ENCODE data around the gene PRND. TPM values are rescaled to one million over a fixed set of nuclear protein-coding genes. Genes with fewer than 3 reads are reported as not detected.

PRND gene
- total RNA-seq, 1 donor from 2014 or later, result not detected

DNA sequence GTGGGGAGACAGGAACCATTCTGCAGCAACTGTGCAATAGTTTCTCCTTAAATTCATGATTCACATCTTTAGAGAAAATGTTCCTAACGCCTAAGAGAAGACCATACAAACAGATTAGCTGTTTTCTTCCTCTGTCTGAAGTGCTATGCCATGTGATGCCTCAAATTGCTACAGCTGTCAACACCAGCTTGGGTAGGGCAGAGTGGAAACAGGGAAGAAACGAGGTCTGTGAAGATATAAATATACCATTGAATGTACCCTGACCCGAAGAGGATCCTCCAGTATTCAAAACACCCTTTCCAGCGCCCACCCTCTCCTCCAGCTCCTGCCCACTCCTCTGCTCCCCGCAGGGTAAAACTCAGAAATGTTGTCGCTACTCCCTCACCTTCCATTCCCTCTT is 40.3 kb upstream of the PRND start:
- DNase-seq, result no peak
- Mint-ChIP-seq H3K27ac (ENCODE audit: unreplicated experiment) (no peak overlapping the region), H3K4me1 (ENCODE audit: low read depth, unreplicated experiment) (no peaks in the 10 kb centered on the region), H3K4me3 (ENCODE audit: unreplicated experiment) (no peak overlapping the region), H3K36me3 (ENCODE audit: unreplicated experiment) (no peaks in the 10 kb centered on the region), H3K27me3 (ENCODE audit: unreplicated experiment) (peaks cover 7% of the 10 kb centered on the region), H3K9me3 (ENCODE audit: unreplicated experiment) (peaks cover 5% of the 10 kb centered on the region)
- no peak for TF ChIP-seq CTCF (IDR thresholded peaks at IDR 0.05; ENCODE audit: partially characterized antibody, unreplicated experiment)

DNA sequence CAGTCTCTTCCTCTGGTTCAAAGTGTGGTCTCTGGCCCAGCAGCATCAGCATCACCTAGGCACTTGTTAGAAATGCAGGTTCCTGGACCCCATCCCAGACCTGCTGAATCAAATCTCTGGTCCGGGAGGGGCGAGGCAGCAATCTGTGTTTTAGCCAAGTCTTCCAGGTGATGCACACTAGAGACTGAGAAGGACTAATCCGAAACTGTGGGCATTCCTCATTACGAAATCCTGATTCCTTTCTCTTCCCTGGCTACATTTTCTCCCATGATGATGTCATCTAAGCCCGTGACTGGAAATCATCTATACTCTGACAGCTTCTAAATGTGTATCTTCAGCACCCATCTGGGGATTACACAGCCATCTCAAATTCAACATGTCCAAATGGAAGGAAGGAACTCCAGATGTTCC is 39.7 kb upstream of the PRND start:
- no peaks in the 10 kb centered on the region for H3K4me1 Mint-ChIP-seq (ENCODE audit: low read depth, unreplicated experiment)
- H3K27ac Mint-ChIP-seq (ENCODE audit: unreplicated experiment), result no peak overlapping the region
- no peak for DNase-seq
- H3K9me3 Mint-ChIP-seq (ENCODE audit: unreplicated experiment), result peaks cover 5% of the 10 kb centered on the region
- no peaks in the 10 kb centered on the region for H3K36me3 Mint-ChIP-seq (ENCODE audit: unreplicated experiment)
- H3K27me3 Mint-ChIP-seq (ENCODE audit: unreplicated experiment), result peaks cover 7% of the 10 kb centered on the region
- no peak for TF ChIP-seq CTCF (IDR thresholded peaks at IDR 0.05; ENCODE audit: partially characterized antibody, unreplicated experiment)
- H3K4me3 Mint-ChIP-seq (ENCODE audit: unreplicated experiment), result no peak overlapping the region

DNA sequence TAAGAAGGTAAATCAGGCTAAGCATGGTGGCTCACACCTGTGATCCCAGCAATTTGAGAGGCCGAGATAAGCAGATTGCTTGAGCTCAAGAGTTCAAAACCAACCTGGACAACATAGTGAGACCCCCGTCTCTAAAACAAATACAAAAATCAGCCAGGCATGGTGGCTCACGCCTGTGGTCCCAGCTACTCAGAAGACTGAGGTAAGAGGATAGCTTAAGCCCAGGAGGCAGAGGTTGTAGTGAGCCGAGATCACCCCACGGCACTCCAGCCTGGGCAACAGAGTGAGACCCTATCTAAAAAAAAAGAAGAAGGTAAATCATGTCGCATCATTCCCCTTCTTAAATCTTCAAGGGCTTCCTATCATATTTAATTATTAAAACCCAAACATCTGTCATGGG is 39.0 kb upstream of the PRND start:
- peaks cover 10% of the 10 kb centered on the region for H3K27me3 Mint-ChIP-seq (ENCODE audit: unreplicated experiment)
- peaks cover 9% of the 10 kb centered on the region for H3K9me3 Mint-ChIP-seq (ENCODE audit: unreplicated experiment)
- H3K36me3 Mint-ChIP-seq (ENCODE audit: unreplicated experiment), result no peaks in the 10 kb centered on the region
- no peak overlapping the region for H3K4me3 Mint-ChIP-seq (ENCODE audit: unreplicated experiment)
- TF ChIP-seq CTCF (IDR thresholded peaks at IDR 0.05; ENCODE audit: partially characterized antibody, unreplicated experiment), result no peak
- H3K4me1 Mint-ChIP-seq (ENCODE audit: low read depth, unreplicated experiment), result no peaks in the 10 kb centered on the region
- no peak for DNase-seq
- no peak overlapping the region for H3K27ac Mint-ChIP-seq (ENCODE audit: unreplicated experiment)

DNA sequence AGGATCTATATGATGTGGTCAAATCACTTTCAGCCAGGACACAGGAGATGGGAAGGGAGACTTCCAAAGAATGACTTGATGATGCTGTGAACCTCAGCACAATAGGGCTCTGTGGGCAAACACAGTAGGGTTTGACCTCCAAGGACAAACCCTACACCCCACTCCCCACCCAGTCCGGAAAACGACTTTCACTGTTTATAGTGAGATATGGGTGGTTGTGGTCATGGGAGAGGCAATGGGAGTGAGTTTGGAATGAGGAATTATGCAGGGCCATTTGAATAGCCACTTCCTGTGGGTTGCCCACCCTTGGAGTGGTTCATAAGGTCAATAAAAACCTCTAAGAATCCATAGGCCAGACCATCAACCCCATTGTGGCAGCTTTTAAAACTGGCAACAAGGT is 38.4 kb upstream of the PRND start:
- no peak for TF ChIP-seq CTCF (IDR thresholded peaks at IDR 0.05; ENCODE audit: partially characterized antibody, unreplicated experiment)
- Mint-ChIP-seq H3K4me1 (ENCODE audit: low read depth, unreplicated experiment) (no peaks in the 10 kb centered on the region), H3K27ac (ENCODE audit: unreplicated experiment) (no peak overlapping the region), H3K9me3 (ENCODE audit: unreplicated experiment) (peaks cover 9% of the 10 kb centered on the region), H3K4me3 (ENCODE audit: unreplicated experiment) (no peak overlapping the region), H3K36me3 (ENCODE audit: unreplicated experiment) (no peaks in the 10 kb centered on the region), H3K27me3 (ENCODE audit: unreplicated experiment) (peaks cover 11% of the 10 kb centered on the region)
- DNase-seq, result no peak

- Mint-ChIP-seq H3K27ac (ENCODE audit: unreplicated experiment) (no peak overlapping the region), H3K9me3 (ENCODE audit: unreplicated experiment) (peaks cover 9% of the 10 kb centered on the region), H3K4me1 (ENCODE audit: low read depth, unreplicated experiment) (peaks cover 3% of the 10 kb centered on the region), H3K36me3 (ENCODE audit: unreplicated experiment) (no peaks in the 10 kb centered on the region), H3K27me3 (ENCODE audit: unreplicated experiment) (peaks cover 12% of the 10 kb centered on the region), H3K4me3 (ENCODE audit: unreplicated experiment) (no peak overlapping the region)
- no peak for DNase-seq
- TF ChIP-seq CTCF (IDR thresholded peaks at IDR 0.05; ENCODE audit: partially characterized antibody, unreplicated experiment), result no peak
Measured at GRCh38 chr20:4684837-4685413, 36.8 kb upstream of the PRND start.

All from glutamatergic neuron (in vitro differentiated cells).